Neutrophil (primary cell): ENCODE data around the gene TMEM69.
"Not testable (repeated sequence)": the region's sequence is repeated elsewhere in the genome, so short reads cannot be mapped to it uniquely, and the experiment has no call there.

ENCODE experiments used
- H3K27ac ChIP-seq: fragments of 200-600 bp; sonication (generic); 2 replicates; pipeline ENCODE4 v1.5.1; 2016; ENCODE audit warnings: mild to moderate bottlenecking, moderate library complexity
- H3K27me3 ChIP-seq: fragments of 200-600 bp; sonication (generic); 2 replicates; pipeline ENCODE4 v1.6.0; 2016; ENCODE audit warnings: mild to moderate bottlenecking
- H3K36me3 ChIP-seq: fragments of 200-600 bp; sonication (generic); 2 replicates; pipeline ENCODE4 v1.5.1; 2017
- H3K4me1 ChIP-seq, 2 experiments: fragments of 200-600 bp in 1 of 2; sonication (generic) in 1 of 2; 1 replicate in 1 of 2; 2 replicates in 1 of 2; pipeline versions ENCODE4 v1.5.1 to v1.6.1; 2013 to 2016; ENCODE audit warnings: low read depth in 1 of 2, low read length in 1 of 2, mild to moderate bottlenecking in 1 of 2, moderate library complexity in 1 of 2; ENCODE audit not compliant: control insufficient read depth in 1 of 2, insufficient read depth in 1 of 2
- H3K4me3 ChIP-seq, 2 experiments: fragments of 200-600 bp in 1 of 2; sonication (generic) in 1 of 2; 1 replicate in 1 of 2; 2 replicates in 1 of 2; pipeline ENCODE4 v1.5.1; 2013 to 2016; ENCODE audit warnings: low read depth in 1 of 2, low read length in 1 of 2, mild to moderate bottlenecking in 1 of 2, moderate library complexity in 1 of 2
- H3K9me3 ChIP-seq: fragments of 200-600 bp; sonication (generic); 2 replicates; pipeline ENCODE4 v1.5.1; 2016
- CTCF ChIP-seq: fragments of 200-600 bp; sonication (generic); IDR thresholded peaks from 2 replicates; pipeline ENCODE4 v1.5.1; 2016; ENCODE audit warnings: antibody characterized with exemption

The TMEM69 gene

GRCh38 chr1:45669859-45670655, 17.9 kb upstream of the TMEM69 start:
- peak overlapping the region; percentile 19 for H3K27ac ChIP-seq
- peaks cover 5% of the 10 kb centered on the region for H3K36me3 ChIP-seq
- no peak for TF ChIP-seq CTCF

DNA sequence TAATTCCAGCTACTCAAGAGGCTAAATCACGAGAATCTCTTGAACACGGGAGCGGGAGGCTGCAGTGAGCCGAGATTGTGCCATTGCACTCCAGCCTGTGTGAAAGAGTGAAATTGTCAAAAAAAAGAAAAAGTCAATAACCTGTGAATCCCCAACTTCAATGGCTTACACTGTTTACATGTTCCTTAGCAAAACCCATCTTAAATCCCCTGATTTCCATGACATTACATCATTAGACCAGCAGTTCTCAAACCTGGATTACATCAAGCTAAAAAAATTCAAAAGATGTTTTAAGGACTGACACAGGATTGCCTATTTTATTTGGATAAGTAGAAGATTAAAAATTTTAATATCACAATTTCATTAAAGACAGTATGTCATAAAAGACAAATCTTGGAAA, 14.0 kb upstream of the TMEM69 start:
- no peak overlapping the region for H3K27ac ChIP-seq
- peaks cover 17 to 22% of the 10 kb centered on the region in 2 experiments for H3K4me1 ChIP-seq
- H3K9me3 ChIP-seq: no peaks in the 10 kb centered on the region
- no peaks in the 10 kb centered on the region for H3K27me3 ChIP-seq
- H3K4me3 ChIP-seq: no peak overlapping the region
- peaks cover 5% of the 10 kb centered on the region for H3K36me3 ChIP-seq
- TF ChIP-seq CTCF: no peak

More at GRCh38 chr1:45669859-45670655, 17.9 kb upstream of the TMEM69 start:
- Histone ChIP-seq H3K9me3 (no peaks in the 10 kb centered on the region), H3K4me3 (no peak overlapping the region), H3K4me1 (no peaks in the 10 kb centered on the region), H3K27me3 (no peaks in the 10 kb centered on the region)

GRCh38 chr1:45674478-45674877, 13.5 kb upstream of the TMEM69 start:
- H3K27ac ChIP-seq: no peak overlapping the region
- TF ChIP-seq CTCF: no peak
- H3K9me3 ChIP-seq: no peaks in the 10 kb centered on the region
- H3K27me3 ChIP-seq: no peaks in the 10 kb centered on the region
- peaks cover 5% of the 10 kb centered on the region for H3K36me3 ChIP-seq
- H3K4me3 ChIP-seq: no peak overlapping the region
- peaks cover 22 to 28% of the 10 kb centered on the region in 2 experiments for H3K4me1 ChIP-seq

- peaks cover 27 to 37% of the 10 kb centered on the region in 2 experiments for H3K4me1 ChIP-seq
- H3K36me3 ChIP-seq, H3K27me3 ChIP-seq, H3K4me3 ChIP-seq, H3K9me3 ChIP-seq: not testable (repeated sequence)
- H3K27ac ChIP-seq: peak overlapping the region; percentile 59
Observed at GRCh38 chr1:45676553-45676952, 11.4 kb upstream of the TMEM69 start.

DNA sequence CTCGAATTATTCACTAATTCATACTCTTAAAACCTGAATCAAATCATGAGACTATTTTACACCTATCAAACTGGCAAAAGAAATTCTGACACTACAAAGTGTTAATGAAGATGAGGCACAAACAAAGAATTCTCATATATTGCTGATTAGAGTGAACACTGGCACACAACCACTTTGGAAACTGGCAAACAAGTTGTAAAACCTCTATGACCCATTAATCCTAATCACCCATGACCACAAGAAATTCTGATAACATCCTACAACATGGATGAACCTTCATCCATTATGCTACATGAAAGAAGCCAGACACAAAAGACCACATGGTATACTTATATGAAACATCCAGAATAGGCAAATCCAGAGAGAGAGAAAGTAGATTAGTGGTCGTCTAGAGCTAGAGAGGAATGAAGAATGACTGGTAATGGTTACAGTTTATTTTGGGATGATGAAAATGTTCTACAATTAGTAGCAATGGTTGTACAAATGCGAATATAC, 10.2 kb upstream of the TMEM69 start:
- no peaks in the 10 kb centered on the region for H3K9me3 ChIP-seq
- no peaks in the 10 kb centered on the region for H3K27me3 ChIP-seq
- TF ChIP-seq CTCF: no peak
- H3K4me3 ChIP-seq: no peak overlapping the region
- peak overlapping the region; percentile 59 for H3K27ac ChIP-seq
- peaks cover 30 to 49% of the 10 kb centered on the region in 2 experiments for H3K4me1 ChIP-seq
- H3K36me3 ChIP-seq: peaks cover 5% of the 10 kb centered on the region

GRCh38 chr1:45678489-45678888, 9.5 kb upstream of the TMEM69 start:
- peaks cover 35 to 51% of the 10 kb centered on the region in 2 experiments for H3K4me1 ChIP-seq
- peaks cover 5% of the 10 kb centered on the region for H3K36me3 ChIP-seq
- no peak for TF ChIP-seq CTCF
- no peak overlapping the region for H3K27ac ChIP-seq
- no peak overlapping the region for H3K4me3 ChIP-seq
- no peaks in the 10 kb centered on the region for H3K27me3 ChIP-seq
- no peaks in the 10 kb centered on the region for H3K9me3 ChIP-seq
